ENCODE data around the gene MFSD6.
"Not testable (repeated sequence)": the region's sequence is repeated elsewhere in the genome, so short reads cannot be mapped to it uniquely, and the experiment has no call there.

The MFSD6 gene

GRCh38 chr2:190505696-190506095 lies 97.5 kb downstream of the MFSD6 start:
- DNase-seq, result no peak

GRCh38 chr2:190506666-190507065 lies 98.5 kb downstream of the MFSD6 start:
- DNase-seq, result no peak

GRCh38 chr2:190507135-190507534 lies 99.0 kb downstream of the MFSD6 start:
- no peak for DNase-seq

- DNase-seq, result not testable (repeated sequence)
Measured at GRCh38 chr2:190509895-190510294, 101.7 kb downstream of the MFSD6 start.

- DNase-seq, result no peak
Measured at GRCh38 chr2:190511104-190511503, 102.9 kb downstream of the MFSD6 start.

GRCh38 chr2:190512539-190513095 lies 104.5 kb downstream of the MFSD6 start:
- DNase-seq, result no peak

GRCh38 chr2:190513877-190514276 lies 105.7 kb downstream of the MFSD6 start:
- DNase-seq, result no peak

- DNase-seq, result no peak
Measured at GRCh38 chr2:190514676-190515075, 106.5 kb downstream of the MFSD6 start.

GRCh38 chr2:190515687-190516086 lies 107.5 kb downstream of the MFSD6 start:
- DNase-seq, result no peak

- no peak for DNase-seq
Measured at GRCh38 chr2:190517468-190517867, 109.3 kb downstream of the MFSD6 start.

- no peak for DNase-seq
Measured at GRCh38 chr2:190519975-190520767, 112.0 kb downstream of the MFSD6 start.

- no peak for DNase-seq
Measured at GRCh38 chr2:190524928-190525327, 116.8 kb downstream of the MFSD6 start.

GRCh38 chr2:190526105-190526750 lies 118.1 kb downstream of the MFSD6 start:
- DNase-seq, result no peak

GRCh38 chr2:190527214-190527613 lies 119.1 kb downstream of the MFSD6 start:
- no peak for DNase-seq

GRCh38 chr2:190527918-190528317 lies 119.8 kb downstream of the MFSD6 start:
- no peak for DNase-seq

GRCh38 chr2:190528521-190529001 lies 120.4 kb downstream of the MFSD6 start:
- DNase-seq, result no peak

- DNase-seq, result no peak
Measured at GRCh38 chr2:190529486-190530247, 121.5 kb downstream of the MFSD6 start.

- no peak for DNase-seq
Measured at GRCh38 chr2:190530248-190530900, 122.2 kb downstream of the MFSD6 start.

- no peak for DNase-seq
Measured at GRCh38 chr2:190532581-190532980, 124.4 kb downstream of the MFSD6 start.

GRCh38 chr2:190533175-190533967 lies 125.2 kb downstream of the MFSD6 start:
- DNase-seq, result peak; percentile 58

GRCh38 chr2:190533968-190534309 lies 125.8 kb downstream of the MFSD6 start:
- DNase-seq, result no peak

Measured in CD4-positive, alpha-beta T cell treated with Interferon gamma for 1 hour (primary cell).